ENCODE data around the gene CSKMT.
"Not testable (repeated sequence)": the region's sequence is repeated elsewhere in the genome, so short reads cannot be mapped to it uniquely, and the experiment has no call there.

Gene CSKMT

GRCh38 chr11:62689421-62690183 lies 24.5 kb downstream of the CSKMT start, which contains the start of gene LRRN4CL:
LRRN4CL (minus strand) TSS chr11:62689530; CDS start chr11:62688508, 1,022 bp downstream.
- DNase-seq (ENCODE audit: low read depth, low spot score), result no peak

- not testable (repeated sequence) for DNase-seq (ENCODE audit: low read depth, low spot score)
These were observed 28.5 kb downstream of the CSKMT start for GRCh38 chr11:62693624-62694023.

DNA sequence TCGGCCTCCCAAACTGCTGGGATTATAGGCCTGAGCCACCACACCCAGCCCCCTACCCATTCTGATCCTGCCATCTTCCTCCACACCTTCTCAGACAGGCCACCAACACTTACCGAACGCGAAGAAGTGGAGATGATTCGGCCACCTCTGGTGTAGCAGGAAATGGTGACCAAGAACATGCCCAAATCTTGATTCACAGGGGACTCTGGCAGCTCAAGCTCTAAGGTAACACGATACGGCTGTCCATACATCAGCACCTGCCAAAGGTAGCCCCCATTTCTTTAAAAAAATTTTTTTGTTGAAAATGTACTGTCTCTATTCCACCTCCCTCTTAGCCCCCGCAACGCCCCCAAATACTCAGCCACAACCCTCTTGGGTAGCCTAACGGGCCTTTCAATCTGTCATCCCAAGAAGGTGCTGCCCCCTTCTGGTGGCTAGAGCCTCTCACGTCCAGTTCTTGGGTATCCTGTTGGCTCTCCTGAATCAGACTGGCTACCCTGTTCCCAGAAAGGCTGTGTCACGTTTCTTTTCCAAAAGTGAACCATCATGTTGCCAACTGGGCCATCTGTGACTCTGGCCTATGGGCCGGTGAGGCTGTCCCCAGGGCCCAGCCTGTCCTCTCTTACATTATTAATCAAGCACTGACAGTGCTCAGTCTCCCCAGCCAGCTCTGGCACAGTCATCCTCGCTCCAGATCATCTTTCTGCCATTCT lies 29.5 kb downstream of the CSKMT start:
- no peak for DNase-seq (ENCODE audit: low read depth, low spot score)

- DNase-seq (ENCODE audit: low read depth, low spot score), result no peak
These were observed 37.1 kb downstream of the CSKMT start for GRCh38 chr11:62702246-62702645.

GRCh38 chr11:62703921-62704320 lies 38.8 kb downstream of the CSKMT start:
- not testable (repeated sequence) for DNase-seq (ENCODE audit: low read depth, low spot score)

- DNase-seq (ENCODE audit: low read depth, low spot score), result no peak
These were observed 40.3 kb downstream of the CSKMT start for GRCh38 chr11:62705413-62705812.

- peak; percentile 58 for DNase-seq (ENCODE audit: low read depth, low spot score)
These were observed 41.1 kb downstream of the CSKMT start for GRCh38 chr11:62705880-62706849.

DNA sequence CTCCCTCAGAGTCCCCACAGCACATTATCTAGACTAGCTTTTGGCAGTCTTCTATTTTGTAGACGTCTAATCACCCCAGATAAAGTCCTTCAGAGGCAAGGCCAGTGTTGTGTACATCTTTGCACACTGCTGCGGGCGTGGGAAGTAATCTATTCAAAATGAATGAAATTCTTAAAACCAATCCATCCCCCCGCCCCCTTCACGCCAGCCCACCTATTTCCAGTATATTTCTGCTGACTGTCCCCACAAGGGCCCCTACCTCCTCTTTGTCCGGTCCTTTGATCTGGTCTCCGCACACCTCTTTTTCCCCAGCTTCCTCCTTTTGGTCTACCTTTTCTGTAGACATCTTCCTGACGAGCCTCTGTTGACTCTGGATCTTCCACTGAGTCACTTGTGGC lies 41.7 kb downstream of the CSKMT start:
- DNase-seq (ENCODE audit: low read depth, low spot score), result no peak

GRCh38 chr11:62707277-62707861 lies 42.3 kb downstream of the CSKMT start, which contains the start of the genes BSCL2 and GNG3:
BSCL2 (minus strand) TSS chr11:62707424; CDS start chr11:62707195, 229 bp downstream.
GNG3 (plus strand) TSS chr11:62707676; CDS start chr11:62708296, 620 bp downstream.
- DNase-seq (ENCODE audit: low read depth, low spot score), result no peak

- no peak for DNase-seq (ENCODE audit: low read depth, low spot score)
These were observed 43.3 kb downstream of the CSKMT start for GRCh38 chr11:62708392-62708791.

DNA sequence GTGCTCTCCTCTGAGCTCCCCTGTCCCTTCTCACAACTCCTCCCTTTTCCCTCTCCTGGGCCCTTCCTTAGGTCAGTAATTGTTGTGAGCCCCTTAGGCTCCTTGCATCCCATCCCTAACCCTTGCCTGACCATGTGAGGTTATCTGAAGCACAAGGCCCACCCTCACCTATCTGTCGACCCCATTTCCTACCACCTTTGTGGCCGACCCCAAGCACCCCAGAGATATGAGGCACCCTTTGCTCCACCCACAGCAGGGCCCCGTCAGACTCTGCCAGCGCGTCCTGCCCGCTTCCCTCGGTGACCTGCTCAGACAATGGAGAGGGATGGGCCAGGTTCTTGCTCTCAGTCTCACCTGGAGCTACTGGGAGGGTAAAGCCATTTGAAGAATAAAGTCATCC lies 43.7 kb downstream of the CSKMT start:
- DNase-seq (ENCODE audit: low read depth, low spot score), result no peak

DNA sequence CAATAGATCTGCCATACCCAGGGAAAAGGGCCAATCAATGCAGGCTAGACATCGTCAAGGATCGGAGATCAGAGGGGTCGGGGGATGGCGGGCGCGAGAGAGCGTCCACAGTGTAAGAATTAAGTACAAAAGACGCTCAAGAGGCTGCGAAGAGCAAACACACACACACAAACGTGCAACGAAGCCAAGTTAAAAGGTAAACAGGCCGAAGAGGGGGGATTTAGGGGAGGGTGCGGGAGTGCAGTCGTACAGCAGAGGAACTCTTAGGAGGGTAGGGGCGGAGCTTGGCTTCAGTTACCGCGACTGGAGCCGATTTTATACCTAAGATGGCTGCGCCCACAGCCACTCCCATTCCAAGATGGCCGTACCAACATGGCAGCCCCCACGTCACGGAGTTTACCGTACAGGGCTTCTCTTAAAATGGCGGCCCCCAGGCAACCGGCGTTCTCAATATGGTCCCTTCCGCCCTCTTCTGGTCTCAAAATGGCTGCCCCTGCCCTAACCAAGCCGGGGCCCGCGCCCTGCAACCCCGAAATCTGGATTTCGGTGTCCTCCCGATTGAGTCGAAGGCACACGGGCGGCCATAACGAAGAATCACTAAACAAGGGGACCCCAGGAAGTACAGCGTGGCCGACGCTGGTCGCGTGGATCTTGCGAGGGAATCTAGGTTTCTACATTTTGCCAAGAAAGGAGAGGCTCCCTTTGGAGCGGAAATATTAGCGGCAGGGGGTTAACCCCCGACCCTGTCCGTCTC lies 44.3 kb downstream of the CSKMT start:
- DNase-seq (ENCODE audit: low read depth, low spot score), result peak; percentile 91

- no peak for DNase-seq (ENCODE audit: low read depth, low spot score)
These were observed 44.9 kb downstream of the CSKMT start for GRCh38 chr11:62710001-62710345.

GRCh38 chr11:62712276-62712812 lies 47.2 kb downstream of the CSKMT start:
- no peak for DNase-seq (ENCODE audit: low read depth, low spot score)

DNA sequence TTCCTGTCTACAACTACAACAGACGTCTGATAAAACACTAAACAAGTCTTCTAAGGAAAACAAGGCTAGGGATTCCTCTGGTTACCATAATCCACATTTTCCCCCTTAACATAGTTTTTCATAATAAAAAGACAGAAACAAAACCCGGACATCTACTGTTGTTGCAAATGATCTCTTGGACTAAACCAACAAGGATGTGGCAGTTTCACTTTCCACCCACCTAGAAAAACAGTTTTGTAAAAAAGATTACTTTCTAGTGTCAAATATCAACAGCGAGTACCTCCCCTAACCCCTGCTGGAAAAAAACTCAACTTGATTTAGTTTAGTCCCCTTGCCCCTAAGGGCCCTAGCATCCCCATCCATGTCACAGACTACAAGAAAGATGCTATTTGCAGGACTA lies 47.7 kb downstream of the CSKMT start:
- no peak for DNase-seq (ENCODE audit: low read depth, low spot score)

- DNase-seq (ENCODE audit: low read depth, low spot score), result no peak
These were observed 48.2 kb downstream of the CSKMT start for GRCh38 chr11:62713343-62713742.

GRCh38 chr11:62715150-62716130 lies 50.3 kb downstream of the CSKMT start:
- no peak for DNase-seq (ENCODE audit: low read depth, low spot score)

- no peak for DNase-seq (ENCODE audit: low read depth, low spot score)
These were observed 51.1 kb downstream of the CSKMT start for GRCh38 chr11:62716206-62716605.

DNA sequence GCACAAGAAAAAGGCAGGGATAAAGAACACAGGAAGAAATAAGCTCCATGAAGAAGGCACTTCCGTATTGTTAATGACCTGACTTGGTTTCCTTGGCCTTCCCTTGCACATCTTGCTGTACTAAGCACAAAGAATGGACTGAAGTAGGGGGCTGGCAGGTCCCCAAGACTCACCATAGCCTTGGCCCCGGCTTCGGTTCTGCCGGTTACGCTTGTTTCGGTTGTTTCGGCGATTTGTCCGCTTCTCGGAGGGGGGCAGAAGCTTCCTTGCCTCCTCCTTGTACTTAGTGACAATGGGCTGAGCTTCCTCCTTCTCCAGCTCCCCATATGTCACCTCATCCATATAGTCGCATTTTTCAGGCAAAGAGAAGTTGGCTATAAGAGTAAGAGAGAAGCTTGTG lies 51.7 kb downstream of the CSKMT start:
- DNase-seq (ENCODE audit: low read depth, low spot score), result no peak
